ENCODE data around the gene RPS16. TPM values are rescaled to one million over a fixed set of nuclear protein-coding genes. Genes with fewer than 3 reads are reported as not detected.

Gene RPS16
- total and polyA plus RNA-seq, 2 of the 13 experiments (the other 11 are each of a cell fraction or from before 2014, with no cell fraction given): 488 to 2,583 TPM

GRCh38 chr19:39401549-39402345 is 34.0 kb downstream of the RPS16 start (continued):
- TF ChIP-seq FOXP4 (CRISPR knock-in tag; IDR thresholded peaks at IDR 0.05) (peak; percentile 73; the same call in 1 of the 2 replicates), DR1 (CRISPR knock-in tag; IDR thresholded peaks at IDR 0.05) (0 out of 2 replicates have a peak, but pooled peaks have one; percentile 36), ZNF225 (CRISPR knock-in tag; IDR thresholded peaks at IDR 0.05) (no peak), ZNF18 (CRISPR knock-in tag; IDR thresholded peaks at IDR 0.05; ENCODE audit: insufficient replicate concordance) (peak; percentile 98), HMGXB3 (CRISPR knock-in tag; IDR thresholded peaks at IDR 0.05; ENCODE audit: borderline replicate concordance) (no peak), HNF4A (CRISPR knock-in tag; IDR thresholded peaks at IDR 0.05) (peak; percentile 89), ATF2 (CRISPR knock-in tag; IDR thresholded peaks at IDR 0.05) (peak; percentile 89), RNF219 (CRISPR knock-in tag; IDR thresholded peaks at IDR 0.05) (no peak), STAG1 (CRISPR knock-in tag; IDR thresholded peaks at IDR 0.05) (no peak), KLF15 (CRISPR knock-in tag; IDR thresholded peaks at IDR 0.05; ENCODE audit: borderline replicate concordance) (no peak), TP53 (CRISPR knock-in tag; conservative IDR thresholded peaks at IDR 0.05) (peak; percentile 58; the same call in 1 of the 2 replicates), ZBTB42 (CRISPR knock-in tag; IDR thresholded peaks at IDR 0.05) (peak; percentile 90), PCBP2 (optimal IDR thresholded peaks at IDR 0.05; ENCODE audit: low read depth, low read length, poor library complexity, severe bottlenecking) (no peak), ZNF709 (CRISPR knock-in tag; IDR thresholded peaks at IDR 0.05) (peak; percentile 83; the same call in 1 of the 2 replicates), ZNF761 (CRISPR knock-in tag; conservative IDR thresholded peaks at IDR 0.05) (peak; percentile 89)

Measured in HepG2 (cell line).